DND-41 (cell line): ENCODE data around the gene PDLIM5.

ENCODE experiments used
- CTCF ChIP-seq: IDR thresholded peaks from 2 replicates; pipeline ENCODE4 v1.5.1; 2012; ENCODE audit warnings: borderline replicate concordance, low read length, moderate library complexity, mild to moderate bottlenecking; ENCODE audit not compliant: poor library complexity, severe bottlenecking; ENCODE audit errors: extremely low read depth
- EZH2 ChIP-seq: IDR thresholded peaks from 3 replicates; pipeline ENCODE4 v1.6.1; 2012; ENCODE audit warnings: borderline replicate concordance, low read depth, mild to moderate bottlenecking, moderate library complexity, low read length, inconsistent platforms; ENCODE audit not compliant: severe bottlenecking

- TF ChIP-seq CTCF (no peak), EZH2 (no peak)
Measured at GRCh38 chr4:94653095-94653649, 201.4 kb downstream of the PDLIM5 start.
